PC-3 (cell line): ENCODE data around the gene KAZN. TPM values are rescaled to one million over a fixed set of nuclear protein-coding genes. Genes with fewer than 3 reads are reported as not detected.

Experiments
- ATAC-seq: fragments of 200-7000 bp; cut with Tn5 transposase; 2 replicates; pipeline ENCODE4 v1.9.1; 2020; ENCODE audit warnings: mild to moderate bottlenecking, moderate library complexity
- BruUV-seq: library from RNA; stranded (reverse); fragments of 400-500 nt; replicated peaks from 2 replicates; lab custom pipeline; 2021; lab: Mats Ljungman, UMichigan
- CTCF ChIA-PET: fragments of 300-600 bp; sonication (Branson Sonifier 250); formaldehyde crosslinking; loops from one replicate; lab custom pipeline; 2022; ENCODE audit warnings: antibody characterized with exemption; lab: Charles Lee
- POLR2A ChIA-PET: fragments of 300-600 bp; sonication (Branson Sonifier 250); formaldehyde crosslinking; loops from one replicate; lab custom pipeline; 2022; ENCODE audit warnings: antibody characterized with exemption; ENCODE audit not compliant: unreplicated experiment; lab: Charles Lee
- DNase-seq: peaks from one replicate; pipeline ENCODE4 v3.0.0-alpha.2; 2015
- H2AFZ ChIP-seq: fragments of 300-600 bp; sonication (generic); 2 replicates; pipeline ENCODE4 v1.6.0; 2016; ENCODE audit warnings: antibody characterized with exemption, low read length
- H3F3A ChIP-seq: fragments of 300-600 bp; sonication (generic); one replicate; pipeline ENCODE4 v1.6.0; 2017; ENCODE audit warnings: antibody characterized with exemption, low read length, control low read depth, mild to moderate bottlenecking; ENCODE audit not compliant: unreplicated experiment
- H3K27ac ChIP-seq: fragments of 300-600 bp; sonication (generic); 2 replicates; pipeline ENCODE4 v1.5.1; 2016; ENCODE audit warnings: mild to moderate bottlenecking, low read length
- H3K27me3 ChIP-seq: fragments of 300-600 bp; sonication (generic); 2 replicates; pipeline ENCODE4 v1.6.1; 2016; ENCODE audit warnings: low read length, mixed read lengths
- H3K36me3 ChIP-seq: fragments of 300-600 bp; sonication (generic); 2 replicates; pipeline ENCODE4 v1.6.1; 2016; ENCODE audit warnings: low read depth, mixed run types, low read length, mixed read lengths
- H3K4me1 ChIP-seq: fragments of 300-600 bp; sonication (generic); 2 replicates; pipeline ENCODE4 v1.5.1; 2016; ENCODE audit warnings: low read length; ENCODE audit not compliant: insufficient read depth
- H3K4me2 ChIP-seq: fragments of 300-600 bp; sonication (generic); 2 replicates; pipeline ENCODE4 v1.6.0; 2016; ENCODE audit warnings: low read length
- H3K4me3 ChIP-seq: fragments of 300-600 bp; sonication (generic); 2 replicates; pipeline ENCODE4 v1.5.1; 2016; ENCODE audit warnings: mild to moderate bottlenecking, low read length, mixed read lengths
- H3K79me2 ChIP-seq: fragments of 300-600 bp; sonication (generic); 2 replicates; pipeline ENCODE4 v1.6.1; 2017; ENCODE audit warnings: low read length, mixed read lengths
- H3K9ac ChIP-seq: fragments of 300-600 bp; sonication (generic); 2 replicates; pipeline ENCODE4 v1.6.0; 2016; ENCODE audit warnings: mild to moderate bottlenecking, low read length
- H3K9me2 ChIP-seq: fragments of 300-600 bp; sonication (generic); replicated peaks from 2 replicates; pipeline ENCODE4 v1.6.1; 2016; ENCODE audit warnings: mixed run types, low read length, mixed read lengths
- H3K9me3 ChIP-seq: fragments of 300-600 bp; sonication (generic); 2 replicates; pipeline ENCODE4 v1.6.1; 2016; ENCODE audit warnings: low read length, mixed read lengths
- H4K20me1 ChIP-seq: fragments of 300-600 bp; sonication (generic); 2 replicates; pipeline ENCODE4 v1.6.1; 2016; ENCODE audit warnings: low read length, mixed read lengths
- CTCF ChIP-seq: fragments of 300-600 bp; sonication (generic); conservative IDR thresholded peaks from 2 replicates; pipeline ENCODE4 v1.5.1; 2017; ENCODE audit warnings: antibody characterized with exemption, low read depth, mild to moderate bottlenecking, low read length
- EZH2 ChIP-seq: fragments of 300-600 bp; sonication (generic); IDR thresholded peaks from one replicate; pipeline ENCODE4 v1.6.1; 2017; ENCODE audit warnings: antibody characterized with exemption, mild to moderate bottlenecking, low read length; ENCODE audit not compliant: unreplicated experiment
- EZH2phosphoT487 ChIP-seq: fragments of 300-600 bp; sonication (generic); IDR thresholded peaks from 2 replicates; pipeline ENCODE4 v1.6.1; 2018; ENCODE audit warnings: mild to moderate bottlenecking, antibody characterized with exemption, low read length, borderline replicate concordance
- intact Hi-C: fragments of 100-400 bp; cut with micrococcal nuclease; formaldehyde crosslinking; loops from 2 replicates; pipeline ENCODE4 v1.9.0; 2023
- total RNA-seq: library from RNA; depleted of rRNA; stranded (reverse); fragments of >200 nt; gene quantifications from 2 replicates; pipeline ENCODE4 v1.2.3, GENCODE V29; 2014

KAZN gene
- total RNA-seq, 1 experiment from 2014 or later, result 2.0 TPM

- intact Hi-C loops, result no loop called here
- H3K79me2 ChIP-seq, result peaks cover 27% of the 10 kb centered on the region
- no peaks in the 10 kb centered on the region for H3F3A ChIP-seq
- no peaks in the 10 kb centered on the region for H3K9me3 ChIP-seq
- peaks cover 21% of the 10 kb centered on the region for H3K4me1 ChIP-seq
- DNase-seq (no peak), ATAC-seq (no peak)
- no TSS peak for BruUV-seq
- CTCF ChIA-PET, result interaction anchor here (0.6 to 1.1 kb wide), 2 partner anchors 49 to 60 kb away, joined by 3 to 4 read pairs; no protein-coding TSS in a partner anchor
- H2AFZ ChIP-seq, result no peak overlapping the region; the same call in 1 of the 2 replicates
- H3K4me3 ChIP-seq, result peak overlapping the region; percentile 76; the same call in 1 of the 2 replicates
- no peaks in the 10 kb centered on the region for H3K9me2 ChIP-seq
- no peak overlapping the region for H3K9ac ChIP-seq
- H3K4me2 ChIP-seq, result peak overlapping the region; percentile 88
- no peak overlapping the region for H3K27ac ChIP-seq
- TF ChIP-seq EZH2 (no peak), CTCF (no peak), EZH2phosphoT487 (no peak)
- H4K20me1 ChIP-seq, result no peaks in the 10 kb centered on the region
- H3K36me3 ChIP-seq, result no peaks in the 10 kb centered on the region
- H3K27me3 ChIP-seq, result no peaks in the 10 kb centered on the region
- POLR2A ChIA-PET, result no interaction called here
Observed at GRCh38 chr1:15151377-15151806, 552.9 kb downstream of the KAZN start.

DNA sequence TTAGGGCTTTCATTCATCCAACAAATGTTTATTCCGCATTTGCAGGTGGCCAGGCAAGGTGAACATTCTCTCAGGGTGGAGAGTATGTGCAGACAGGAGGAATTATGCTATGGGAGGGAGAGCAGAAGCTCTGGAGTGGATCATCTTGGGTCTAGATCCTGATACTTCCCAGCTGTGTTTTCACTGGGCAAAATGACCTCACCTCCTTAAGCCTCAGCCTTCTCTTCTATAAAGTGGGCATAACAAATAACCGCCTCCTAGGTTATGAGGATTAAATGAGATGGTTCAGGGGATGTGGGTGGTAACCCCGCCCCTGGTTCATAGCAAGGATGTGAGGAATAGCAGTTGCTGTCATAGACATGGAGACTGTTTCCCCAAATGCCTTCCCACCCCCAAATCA, 553.4 kb downstream of the KAZN start:
- intact Hi-C loops, result loop anchor here (1.0 to 2.0 kb wide), 4 partner anchors 23 to 120 kb away; no protein-coding TSS in a partner anchor
- H3K9ac ChIP-seq, result peak overlapping the region; percentile 79
- H3K27ac ChIP-seq, result peak overlapping the region; percentile 67
- no peaks in the 10 kb centered on the region for H3K9me2 ChIP-seq
- H4K20me1 ChIP-seq, result no peaks in the 10 kb centered on the region
- no TSS peak for BruUV-seq
- no peaks in the 10 kb centered on the region for H3K27me3 ChIP-seq
- peaks cover 32% of the 10 kb centered on the region for H3K79me2 ChIP-seq
- ATAC-seq (no peak), DNase-seq (no peak)
- no peaks in the 10 kb centered on the region for H3F3A ChIP-seq
- H2AFZ ChIP-seq, result peak overlapping the region; percentile 79
- peak overlapping the region; percentile 76 for H3K4me3 ChIP-seq
- peaks cover 21% of the 10 kb centered on the region for H3K4me1 ChIP-seq
- ChIA-PET POLR2A (no interaction called here), CTCF (interaction anchor here (0.6 to 1.1 kb wide), 3 partner anchors 49 to 79 kb away, joined by 3 to 4 read pairs (median 4); no protein-coding TSS in a partner anchor)
- TF ChIP-seq EZH2 (no peak), CTCF (no peak), EZH2phosphoT487 (no peak)
- H3K4me2 ChIP-seq, result peak overlapping the region; percentile 88
- no peaks in the 10 kb centered on the region for H3K9me3 ChIP-seq
- H3K36me3 ChIP-seq, result no peaks in the 10 kb centered on the region
